GM19397 (cell line): ENCODE results near the gene SPOP.

ENCODE experiments used
- ATAC-seq: cut with Tn5 transposase; IDR thresholded peaks from one replicate; pipeline ENCODE4 v1.9.1; 2021; ENCODE audit warnings: mild to moderate bottlenecking, moderate library complexity; ENCODE audit not compliant: unreplicated experiment

Gene SPOP

DNA sequence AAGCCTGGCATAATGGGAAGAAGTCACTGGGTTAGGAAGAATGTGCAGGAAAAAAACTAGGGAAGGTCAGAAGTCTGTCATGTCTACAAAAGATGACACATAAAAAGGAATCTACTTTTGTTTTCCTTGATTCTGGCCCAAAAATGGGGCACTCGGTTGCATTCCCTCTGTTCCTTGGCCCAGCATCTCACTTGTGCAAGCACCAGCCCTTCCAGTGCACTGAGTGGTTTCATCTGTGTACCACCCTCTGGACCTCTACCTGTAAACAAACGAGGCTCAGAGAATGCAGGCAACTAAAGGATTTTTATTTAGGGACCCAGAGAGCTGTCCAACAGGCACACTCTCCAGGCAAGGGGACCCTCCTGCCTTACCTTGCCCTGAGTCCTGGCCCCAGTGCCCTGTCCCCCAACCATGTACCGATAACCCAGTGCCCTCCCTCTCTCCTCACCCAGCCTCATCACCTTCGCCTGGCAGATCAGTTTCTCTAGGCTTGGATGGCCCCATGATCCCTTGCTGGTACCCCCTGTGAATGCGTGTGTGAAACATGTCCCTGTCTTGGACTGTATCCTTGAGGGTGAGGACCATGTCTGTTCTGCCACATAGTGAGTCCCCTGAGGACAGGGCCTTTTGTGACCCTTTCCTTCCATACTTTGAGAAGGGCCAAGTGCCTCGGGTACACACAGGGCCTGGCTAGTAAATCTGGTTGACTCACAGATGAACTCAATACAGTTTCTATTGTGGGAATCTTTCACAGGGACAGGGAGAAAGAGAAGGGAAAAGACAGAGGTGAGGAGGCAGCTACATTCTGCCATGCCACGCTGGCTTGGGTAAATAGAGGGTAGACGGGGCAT, 88.9 kb downstream of the SPOP start:
- no peak for ATAC-seq

DNA sequence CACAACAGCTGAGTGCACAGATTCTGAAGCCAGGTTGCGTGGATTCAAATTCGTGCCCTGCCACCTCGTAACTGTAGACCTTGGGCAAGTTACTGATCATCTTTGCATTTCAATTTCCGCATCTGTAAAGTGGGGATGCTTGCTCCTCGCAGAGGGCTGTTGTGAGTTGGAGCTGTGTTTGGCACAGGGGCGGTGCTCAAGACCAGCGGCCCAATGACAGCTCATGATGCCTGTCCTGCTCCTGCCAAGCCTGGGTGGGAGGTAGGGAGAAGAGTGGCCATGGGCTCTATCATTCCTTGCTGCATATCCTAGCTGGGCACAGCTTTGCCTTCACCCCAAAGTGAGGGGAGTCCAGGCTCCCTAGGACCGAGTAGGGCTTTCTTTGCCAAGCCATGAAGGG, 89.6 kb downstream of the SPOP start:
- no peak for ATAC-seq

DNA sequence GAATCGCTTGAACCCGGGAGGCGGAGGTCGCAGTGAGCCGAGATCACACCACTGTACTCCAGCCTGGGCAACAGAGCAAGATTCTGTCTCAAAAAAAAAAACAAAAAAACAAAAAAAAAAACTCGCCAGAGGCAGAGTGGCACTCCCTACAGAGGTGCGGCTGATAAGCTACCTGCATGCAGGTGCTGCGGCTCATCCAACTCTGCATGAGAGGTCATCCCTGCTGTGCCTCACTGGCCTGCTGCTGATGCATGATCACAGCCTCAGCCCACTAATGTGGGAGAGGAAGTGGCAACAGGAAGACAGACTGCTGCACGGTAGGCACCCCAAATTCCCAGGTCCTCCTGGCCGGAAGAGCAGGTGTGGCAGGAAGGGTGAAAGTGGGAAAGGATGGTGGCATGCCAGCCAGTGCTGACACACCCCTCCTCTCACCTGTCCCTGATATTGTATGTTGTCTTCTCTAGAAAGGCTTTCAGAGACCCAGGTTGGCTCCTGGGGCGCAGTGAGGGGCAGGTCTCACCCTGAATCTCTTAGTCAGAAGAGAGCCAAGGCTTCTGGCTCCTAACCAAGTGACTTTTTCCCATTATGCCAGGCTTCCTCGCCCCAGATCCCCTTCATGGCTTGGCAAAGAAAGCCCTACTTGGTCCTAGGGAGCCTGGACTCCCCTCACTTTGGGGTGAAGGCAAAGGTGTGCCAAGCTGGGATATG, 90.4 kb downstream of the SPOP start:
- ATAC-seq = no peak

DNA sequence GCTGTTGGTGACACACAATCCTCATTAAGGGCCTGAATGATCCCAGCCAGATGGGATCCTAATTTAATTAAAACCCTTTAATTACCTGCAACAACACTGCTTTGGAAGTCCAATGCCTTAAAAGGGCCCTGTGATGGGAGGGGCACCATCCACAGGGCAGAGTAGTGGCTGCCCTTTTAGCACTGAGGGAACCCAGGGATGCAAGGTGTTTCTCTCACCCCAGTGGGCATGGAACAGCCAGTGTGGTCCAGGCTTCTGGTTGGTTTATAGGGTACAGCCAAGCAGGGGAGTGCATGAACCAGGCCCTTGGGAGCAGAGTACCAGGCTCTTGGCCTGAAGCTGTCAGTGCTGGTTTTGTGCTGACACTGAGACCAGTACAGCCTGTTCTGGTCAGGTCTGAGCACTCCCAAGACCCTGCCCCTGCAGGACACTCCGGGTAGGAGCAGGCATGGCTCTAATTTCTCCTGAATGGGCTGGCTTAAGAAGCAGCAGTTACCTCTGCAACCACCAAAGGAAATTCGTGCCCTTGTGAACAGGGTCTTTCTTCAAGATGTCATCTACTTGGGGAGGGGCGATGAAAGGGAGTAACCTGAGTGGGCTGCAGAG, 92.4 kb downstream of the SPOP start:
- no peak for ATAC-seq

DNA sequence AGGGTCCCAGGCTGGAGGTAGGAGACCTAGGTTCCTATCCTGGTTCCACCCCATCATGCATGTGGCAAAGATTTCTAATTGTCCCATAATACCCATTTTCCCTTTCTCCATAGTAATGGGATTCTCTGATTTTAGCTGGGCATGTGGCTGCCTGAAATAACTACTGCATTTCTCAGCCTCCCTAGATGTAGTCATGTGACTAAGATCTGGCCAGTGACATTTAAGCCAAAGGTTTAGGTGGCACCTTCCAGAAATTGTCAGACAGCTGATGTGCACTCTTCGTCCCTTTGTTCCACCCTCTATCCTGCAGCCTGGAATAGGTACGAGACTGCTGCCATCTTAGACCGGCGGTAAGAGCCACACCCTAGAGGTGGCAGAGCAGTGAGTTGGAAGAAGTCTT, 94.0 kb downstream of the SPOP start:
- ATAC-seq = no peak

DNA sequence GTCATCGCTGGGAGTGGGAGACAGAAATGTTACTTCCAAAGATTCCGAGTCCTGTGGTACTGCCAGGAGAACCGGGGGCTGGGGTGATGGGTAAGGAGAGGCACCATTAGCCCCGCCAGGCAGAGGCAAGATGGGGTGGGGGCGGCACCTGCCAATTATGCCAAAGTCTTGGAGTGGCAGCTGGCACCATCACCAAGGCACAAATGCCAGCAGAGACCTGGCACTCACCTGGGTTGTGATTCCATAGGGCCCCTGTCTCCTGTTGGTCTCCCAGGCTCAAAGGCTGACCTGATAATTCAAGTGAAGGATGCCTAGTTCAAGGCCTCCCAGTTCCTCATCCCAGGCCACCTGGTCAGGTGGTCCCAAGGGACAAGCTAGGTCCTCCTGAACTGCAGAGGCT, 94.7 kb downstream of the SPOP start:
- no peak for ATAC-seq

DNA sequence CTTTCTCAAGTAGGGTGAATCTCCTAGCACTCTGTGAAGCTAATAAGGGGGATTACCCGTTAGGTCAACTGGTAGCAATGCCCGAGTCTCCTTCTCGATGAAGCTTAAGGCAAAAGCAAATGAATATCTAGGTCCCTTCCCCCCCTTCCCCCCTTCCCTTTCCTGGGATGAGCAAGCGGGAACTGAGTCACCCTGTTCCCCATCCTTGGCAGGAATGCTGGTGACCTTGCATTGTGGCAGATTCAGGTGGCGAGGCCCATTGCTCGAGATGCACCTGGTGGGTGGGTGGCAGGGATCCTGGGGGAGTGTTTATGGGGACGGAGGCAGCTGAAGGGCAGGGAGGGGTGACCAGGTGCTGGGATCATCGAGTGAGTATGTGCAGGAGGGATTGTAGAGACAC, 95.1 kb downstream of the SPOP start:
- no peak for ATAC-seq

DNA sequence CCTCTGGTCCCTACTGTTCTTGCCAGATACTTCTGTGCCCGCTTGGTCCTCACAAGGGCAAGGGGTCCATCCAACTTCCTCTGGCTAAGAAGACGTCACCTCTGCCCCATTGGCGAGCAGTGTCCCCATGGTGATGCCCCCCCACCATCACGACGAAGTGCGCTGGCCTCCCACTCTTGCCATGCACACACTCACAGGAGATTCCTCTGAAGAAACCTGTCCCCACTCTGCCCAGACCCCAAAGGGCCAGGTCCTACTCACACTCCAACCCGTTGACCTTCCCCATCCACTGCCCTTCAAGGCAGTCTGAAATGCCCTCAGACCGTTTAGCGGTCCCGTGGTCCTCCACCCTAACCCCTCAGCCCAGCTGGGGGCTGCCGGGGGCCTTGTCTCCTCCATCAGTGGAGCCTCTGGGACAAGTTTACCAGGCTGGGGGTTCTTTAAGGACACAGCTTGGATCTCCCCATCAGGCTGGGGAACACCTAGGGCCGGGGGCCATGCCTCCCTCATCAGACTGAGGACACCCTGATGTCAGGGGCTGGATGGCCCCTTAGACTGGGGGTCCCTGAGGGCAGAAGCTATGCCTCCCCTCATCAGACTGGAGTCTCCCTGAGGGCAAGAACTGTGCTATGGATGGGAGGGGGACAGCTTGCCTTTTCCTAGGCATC, 95.7 kb downstream of the SPOP start:
- no peak for ATAC-seq

DNA sequence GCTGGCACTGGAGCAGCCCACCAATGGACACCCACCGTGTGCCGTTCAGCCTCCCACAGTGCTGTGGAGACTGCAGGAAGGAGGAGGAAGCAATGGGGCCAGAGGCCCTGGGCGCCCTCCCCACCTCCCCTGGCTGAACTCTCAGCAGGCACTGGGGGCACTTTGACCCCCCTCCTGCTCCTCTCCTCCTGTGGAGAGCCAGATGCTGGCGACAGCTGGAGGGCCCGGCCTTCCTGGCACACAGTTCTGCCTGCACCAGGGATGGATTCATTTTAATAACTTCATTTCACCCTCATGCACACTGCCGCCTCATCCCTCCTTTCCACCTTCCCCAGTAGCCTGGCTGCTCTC, 96.3 kb downstream of the SPOP start:
- no peak for ATAC-seq

DNA sequence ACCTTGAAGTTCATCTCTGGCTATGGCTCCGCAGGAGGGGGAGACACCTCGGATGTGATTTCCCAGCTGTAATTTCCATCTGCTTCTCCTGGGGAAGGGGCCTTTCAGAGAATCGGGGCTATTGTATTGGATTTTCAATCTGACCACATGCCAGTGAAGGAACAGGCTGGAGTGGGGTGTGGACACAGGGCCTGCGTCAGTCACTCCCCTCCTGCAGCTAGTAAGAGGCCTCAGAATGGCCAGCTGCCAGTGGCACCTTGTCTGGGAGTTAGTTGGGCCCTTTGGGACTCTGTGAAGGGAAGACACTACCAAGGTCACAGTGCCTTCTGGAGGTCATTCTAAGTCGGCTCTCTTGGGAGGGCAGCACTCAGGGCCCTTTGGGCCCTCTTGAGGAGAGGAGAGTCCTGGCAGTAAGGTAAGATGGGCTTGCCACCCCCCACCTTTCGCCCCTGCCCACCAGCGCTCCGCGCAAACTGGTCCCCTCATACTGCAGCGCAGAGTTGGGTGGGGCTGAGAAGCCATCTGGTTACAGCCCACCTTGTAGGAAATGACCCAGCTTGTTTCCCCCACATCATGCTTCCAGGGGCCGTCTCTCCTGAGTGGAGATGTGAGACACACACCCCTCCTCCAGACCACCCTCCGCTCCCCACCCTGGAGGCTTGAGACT, 96.8 kb downstream of the SPOP start:
- no peak for ATAC-seq

DNA sequence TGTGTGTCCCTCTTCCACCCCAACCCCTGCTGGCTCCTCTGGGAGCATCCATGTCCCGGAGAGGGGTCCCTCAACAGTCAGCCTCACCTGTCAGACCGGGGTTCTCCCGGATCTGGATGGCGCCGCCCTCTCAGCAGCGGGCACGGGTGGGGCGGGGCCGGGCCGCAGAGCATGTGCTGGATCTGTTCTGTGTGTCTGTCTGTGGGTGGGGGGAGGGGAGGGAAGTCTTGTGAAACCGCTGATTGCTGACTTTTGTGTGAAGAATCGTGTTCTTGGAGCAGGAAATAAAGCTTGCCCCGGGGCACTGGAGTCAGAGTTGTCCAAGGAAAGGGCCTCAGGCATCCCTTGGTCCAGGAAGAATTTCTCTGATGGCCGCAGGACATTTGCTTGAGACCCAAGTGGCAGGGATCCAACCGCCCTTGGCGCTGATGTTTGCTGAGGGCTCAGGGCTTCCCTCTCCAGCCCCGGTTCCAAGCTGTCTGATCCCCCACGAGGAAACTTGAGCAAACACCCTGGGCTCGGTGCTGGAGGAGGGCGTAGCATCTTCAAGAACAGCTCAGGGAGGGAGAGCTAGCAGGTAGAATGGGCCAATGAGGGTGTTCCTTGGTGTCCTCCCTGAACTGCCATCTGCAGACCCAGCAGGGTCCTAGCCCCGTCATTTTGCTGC, 97.7 kb downstream of the SPOP start:
- no peak for ATAC-seq

DNA sequence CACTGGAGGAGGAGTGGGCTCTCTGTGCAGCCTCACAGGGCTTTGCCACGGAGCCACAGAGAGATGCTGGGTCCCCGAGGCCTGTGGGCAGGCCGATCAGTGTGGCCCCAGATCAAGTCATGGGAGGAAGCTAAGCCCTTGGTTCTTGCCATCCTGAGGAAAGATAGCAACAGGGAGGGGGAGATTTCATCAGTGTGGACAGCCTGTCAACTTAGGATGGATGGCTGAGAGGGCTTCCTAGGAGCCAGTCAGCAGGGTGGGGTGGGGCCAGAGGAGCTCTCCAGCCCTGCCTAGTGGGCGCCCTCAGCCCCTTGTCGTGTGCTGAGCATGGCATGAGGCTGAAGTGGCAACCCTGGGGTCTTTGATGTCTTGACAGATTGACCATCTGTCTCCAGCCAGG, 98.4 kb downstream of the SPOP start:
- no peak for ATAC-seq

DNA sequence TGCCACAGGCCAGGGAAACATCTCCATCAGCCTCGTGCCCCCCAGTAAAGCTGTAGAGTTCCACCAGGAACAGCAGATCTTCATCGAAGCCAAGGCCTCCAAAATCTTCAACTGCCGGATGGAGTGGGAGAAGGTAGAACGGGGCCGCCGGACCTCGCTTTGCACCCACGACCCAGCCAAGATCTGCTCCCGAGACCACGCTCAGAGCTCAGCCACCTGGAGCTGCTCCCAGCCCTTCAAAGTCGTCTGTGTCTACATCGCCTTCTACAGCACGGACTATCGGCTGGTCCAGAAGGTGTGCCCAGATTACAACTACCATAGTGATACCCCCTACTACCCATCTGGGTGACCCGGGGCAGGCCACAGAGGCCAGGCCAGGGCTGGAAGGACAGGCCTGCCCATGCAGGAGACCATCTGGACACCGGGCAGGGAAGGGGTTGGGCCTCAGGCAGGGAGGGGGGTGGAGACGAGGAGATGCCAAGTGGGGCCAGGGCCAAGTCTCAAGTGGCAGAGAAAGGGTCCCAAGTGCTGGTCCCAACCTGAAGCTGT, 98.9 kb downstream of the SPOP start:
- no peak for ATAC-seq

DNA sequence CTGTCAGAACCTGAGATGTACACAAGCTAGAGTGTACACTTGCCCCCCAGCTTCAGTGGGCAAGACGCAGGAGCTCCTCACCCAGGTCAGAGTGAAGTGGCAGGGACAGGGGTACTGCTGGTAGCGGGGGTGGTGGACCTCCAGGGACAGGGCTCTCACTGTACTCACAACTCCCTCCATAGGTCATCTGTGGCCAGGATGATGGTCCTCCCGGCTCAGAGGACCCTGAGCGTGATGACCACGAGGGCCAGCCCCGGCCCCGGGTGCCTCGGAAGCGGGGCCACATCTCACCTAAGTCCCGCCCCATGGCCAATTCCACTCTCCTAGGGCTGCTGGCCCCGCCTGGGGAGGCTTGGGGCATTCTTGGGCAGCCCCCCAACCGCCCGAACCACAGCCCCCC, 99.5 kb downstream of the SPOP start:
- no peak for ATAC-seq

DNA sequence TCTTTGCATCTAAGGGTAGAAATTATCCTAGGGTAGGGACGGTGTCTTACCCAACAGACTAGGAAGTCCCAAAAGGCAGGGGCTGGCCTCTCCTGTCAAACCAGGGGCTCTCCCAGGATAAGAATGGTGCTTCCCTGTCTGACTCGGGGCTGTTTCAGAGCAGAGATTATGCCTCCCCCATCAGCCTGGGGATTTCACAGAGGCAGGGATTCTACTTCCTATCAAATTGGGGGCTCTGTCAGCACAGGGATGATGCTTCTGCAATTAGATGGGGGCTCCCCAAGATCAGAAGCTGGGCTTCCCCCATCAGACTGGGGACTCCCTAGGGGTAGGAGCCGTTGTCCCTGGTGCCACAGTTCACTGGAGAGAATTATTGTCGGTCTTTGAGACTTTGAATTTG, 99.9 kb downstream of the SPOP start:
- ATAC-seq = no peak

DNA sequence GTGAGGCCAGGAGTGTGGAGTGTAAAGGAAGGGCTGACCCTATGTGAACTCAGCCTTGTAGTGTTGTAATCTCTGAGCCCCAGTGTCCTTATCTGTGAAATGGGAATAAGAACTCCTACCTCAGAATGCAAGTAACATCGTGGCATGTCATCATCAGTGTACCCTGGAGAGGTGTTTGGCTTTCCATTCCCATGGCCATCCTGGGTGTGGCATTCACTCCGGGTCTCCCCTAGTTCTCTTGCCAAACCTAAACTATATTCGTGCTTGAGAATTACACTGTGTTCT, 100.3 kb downstream of the SPOP start:
- ATAC-seq = no peak

DNA sequence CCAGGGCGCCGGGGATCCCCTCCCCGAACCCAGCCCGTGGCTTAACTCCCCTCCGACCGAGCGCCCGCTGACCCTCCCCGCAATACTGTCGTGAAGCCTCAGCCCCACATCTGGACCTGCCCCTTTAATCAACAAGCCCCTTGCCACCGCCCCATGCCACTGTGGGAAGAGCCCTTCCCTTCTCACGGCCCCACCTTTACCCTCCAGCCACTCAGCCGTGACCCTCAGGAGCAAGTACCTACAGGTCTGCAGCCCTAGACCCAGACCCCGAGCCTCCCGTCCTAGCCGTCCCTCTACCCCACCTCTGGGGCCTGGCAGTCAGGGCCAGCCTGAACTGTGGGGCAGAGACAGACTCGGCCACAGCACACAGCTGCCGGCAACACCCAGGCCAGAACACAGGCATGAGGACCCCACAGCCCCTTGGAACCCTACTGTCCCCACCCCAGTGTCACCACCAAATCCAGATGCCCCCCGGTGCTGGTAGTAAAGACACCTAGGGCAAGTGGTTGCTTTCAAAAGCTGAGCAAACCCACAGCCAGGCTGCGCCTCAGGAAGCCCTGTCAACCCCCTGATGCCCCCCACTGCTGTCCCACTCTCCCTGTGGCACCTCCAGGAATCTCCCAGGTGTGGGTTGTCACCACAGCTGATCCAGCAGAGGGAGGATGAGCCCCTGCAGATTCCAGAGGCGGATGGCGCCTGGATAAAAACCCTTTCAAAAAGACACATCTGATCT, 100.8 kb downstream of the SPOP start:
- ATAC-seq = no peak

DNA sequence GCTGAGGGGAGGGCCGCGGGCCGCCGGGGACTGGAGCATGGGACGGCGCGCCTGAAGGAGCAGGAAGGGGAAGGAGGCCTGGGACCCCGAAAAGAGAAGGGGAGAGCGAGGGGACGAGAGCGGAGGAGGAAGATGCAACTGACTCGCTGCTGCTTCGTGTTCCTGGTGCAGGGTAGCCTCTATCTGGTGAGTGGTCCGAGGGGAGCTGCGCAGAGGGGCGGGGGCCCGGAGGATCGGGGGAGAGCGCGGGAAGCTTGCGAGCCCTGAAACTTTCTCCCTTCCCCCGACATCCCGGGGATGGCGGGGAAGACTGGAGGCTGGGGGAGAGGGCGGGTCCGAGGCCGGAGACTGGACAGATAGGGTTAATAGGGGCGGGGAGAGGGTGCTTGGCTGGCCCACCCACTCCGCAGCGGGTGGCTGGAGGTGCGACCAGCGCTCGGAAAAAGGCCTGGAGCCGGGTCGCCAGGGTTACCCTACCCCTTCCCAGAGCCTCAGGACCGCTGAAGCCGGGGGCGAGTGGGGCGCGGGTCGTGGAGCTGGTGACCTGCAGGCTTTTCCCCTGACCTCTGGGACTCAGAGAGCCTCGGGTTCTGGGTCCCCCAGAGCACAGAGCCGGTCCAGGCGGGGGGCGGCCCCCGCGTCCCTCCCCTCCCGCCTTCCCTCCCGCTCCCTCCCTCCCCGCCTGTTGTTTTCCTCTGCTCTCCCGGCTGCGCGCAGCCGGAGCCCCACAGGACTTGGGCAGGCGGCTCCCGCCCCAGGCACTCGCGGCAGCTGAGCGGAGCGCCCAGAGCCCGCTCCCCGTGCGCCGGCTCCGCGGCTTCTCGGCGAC, 101.6 kb downstream of the SPOP start:
- ATAC-seq = no peak

DNA sequence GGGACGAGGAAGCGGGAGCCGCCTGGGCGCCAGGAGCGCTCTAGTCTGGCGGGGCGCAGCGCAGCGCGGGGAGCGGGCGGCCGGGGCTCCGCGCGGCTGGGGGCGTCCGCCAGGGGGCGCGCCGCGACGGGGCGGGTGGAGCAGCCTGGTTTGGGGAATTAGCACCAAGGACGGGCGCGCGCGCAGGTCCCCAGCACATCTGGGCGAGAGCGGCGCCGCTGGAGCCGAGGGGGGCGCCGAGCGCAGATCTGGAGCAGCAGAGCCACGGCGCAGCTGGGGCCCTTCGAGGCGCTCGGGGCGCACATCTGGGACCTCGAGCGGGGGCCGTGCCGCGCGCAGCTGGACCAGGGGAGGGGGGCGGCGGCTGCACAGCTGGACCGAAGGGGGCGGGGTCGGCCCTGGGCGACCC, 102.2 kb downstream of the SPOP start, which contains the start of gene NXPH3:
Gene NXPH3 (plus strand): TSS at position 193 of the 409 bp plus-strand sequence. CDS start 349 bp downstream, outside the sequence.
- ATAC-seq = no peak
